ENCODE measurements around the gene DLG1.

DNA sequence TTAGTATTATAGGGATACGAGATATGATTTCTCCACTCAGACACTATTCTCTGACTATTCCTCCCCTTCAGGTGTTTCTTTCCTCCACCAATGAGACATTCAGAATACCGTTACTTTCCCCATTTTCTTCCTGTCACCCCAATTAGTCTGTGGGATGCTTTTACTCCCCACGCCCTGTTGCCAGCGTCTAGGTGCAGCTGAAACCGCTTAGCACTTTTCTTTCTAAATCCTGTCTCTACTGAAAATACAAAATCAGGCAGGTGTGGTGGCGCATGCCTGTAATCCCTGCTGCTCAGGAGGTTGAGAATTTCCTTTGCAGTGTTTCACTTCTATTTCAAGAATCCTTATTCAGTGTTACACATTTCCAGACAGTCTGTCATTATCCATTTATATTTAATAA lies 49.6 kb upstream of the DLG1 start:
- TF ChIP-seq ZNF174 (CRISPR knock-in tag; IDR thresholded peaks at IDR 0.05) (no peak), HDAC2 (IDR thresholded peaks at IDR 0.05) (no peak), MEIS2 (IDR thresholded peaks at IDR 0.05; ENCODE audit: partially characterized antibody) (no peak), KDM1A (IDR thresholded peaks at IDR 0.05) (no peak), MYC (IDR thresholded peaks at IDR 0.05; ENCODE audit: low read depth, low read length) (no peak), MYC (CRISPR knock-in tag; IDR thresholded peaks at IDR 0.05; ENCODE audit: borderline replicate concordance, low read depth) (no peak), ZNF408 (CRISPR knock-in tag; IDR thresholded peaks at IDR 0.05; ENCODE audit: low read depth) (no peak), SPI1 (IDR thresholded peaks at IDR 0.05; ENCODE audit: borderline replicate concordance, low read depth, low read length) (no peak), TAF1 (IDR thresholded peaks at IDR 0.05; ENCODE audit: control insufficient read depth, extremely low read depth, insufficient read depth, low read length, severe bottlenecking) (no peak)
- TF ChIP-seq, protein P1, sequence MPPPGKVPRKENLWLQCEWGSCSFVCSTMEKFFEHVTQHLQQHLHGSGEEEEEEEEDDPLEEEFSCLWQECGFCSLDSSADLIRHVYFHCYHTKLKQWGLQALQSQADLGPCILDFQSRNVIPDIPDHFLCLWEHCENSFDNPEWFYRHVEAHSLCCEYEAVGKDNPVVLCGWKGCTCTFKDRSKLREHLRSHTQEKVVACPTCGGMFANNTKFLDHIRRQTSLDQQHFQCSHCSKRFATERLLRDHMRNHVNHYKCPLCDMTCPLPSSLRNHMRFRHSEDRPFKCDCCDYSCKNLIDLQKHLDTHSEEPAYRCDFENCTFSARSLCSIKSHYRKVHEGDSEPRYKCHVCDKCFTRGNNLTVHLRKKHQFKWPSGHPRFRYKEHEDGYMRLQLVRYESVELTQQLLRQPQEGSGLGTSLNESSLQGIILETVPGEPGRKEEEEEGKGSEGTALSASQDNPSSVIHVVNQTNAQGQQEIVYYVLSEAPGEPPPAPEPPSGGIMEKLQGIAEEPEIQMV (tag; conservative IDR thresholded peaks at IDR 0.05; ENCODE audit: low read depth), result no peak
- TF ChIP-seq, protein P2, sequence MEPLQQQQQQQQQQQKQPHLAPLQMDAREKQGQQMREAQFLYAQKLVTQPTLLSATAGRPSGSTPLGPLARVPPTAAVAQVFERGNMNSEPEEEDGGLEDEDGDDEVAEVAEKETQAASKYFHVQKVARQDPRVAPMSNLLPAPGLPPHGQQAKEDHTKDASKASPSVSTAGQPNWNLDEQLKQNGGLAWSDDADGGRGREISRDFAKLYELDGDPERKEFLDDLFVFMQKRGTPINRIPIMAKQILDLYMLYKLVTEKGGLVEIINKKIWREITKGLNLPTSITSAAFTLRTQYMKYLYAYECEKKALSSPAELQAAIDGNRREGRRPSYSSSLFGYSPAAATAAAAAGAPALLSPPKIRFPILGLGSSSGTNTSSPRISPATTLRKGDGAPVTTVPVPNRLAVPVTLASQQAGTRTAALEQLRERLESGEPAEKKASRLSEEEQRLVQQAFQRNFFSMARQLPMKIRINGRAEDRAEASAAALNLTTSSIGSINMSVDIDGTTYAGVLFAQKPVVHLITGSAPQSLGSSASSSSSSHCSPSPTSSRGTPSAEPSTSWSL (CRISPR knock-in tag; IDR thresholded peaks at IDR 0.05; ENCODE audit: borderline replicate concordance), result no peak
